ENCODE data around the gene OXA1L.
"Not testable (repeated sequence)": the region's sequence is repeated elsewhere in the genome, so short reads cannot be mapped to it uniquely, and the experiment has no call there.

OXA1L gene

DNA sequence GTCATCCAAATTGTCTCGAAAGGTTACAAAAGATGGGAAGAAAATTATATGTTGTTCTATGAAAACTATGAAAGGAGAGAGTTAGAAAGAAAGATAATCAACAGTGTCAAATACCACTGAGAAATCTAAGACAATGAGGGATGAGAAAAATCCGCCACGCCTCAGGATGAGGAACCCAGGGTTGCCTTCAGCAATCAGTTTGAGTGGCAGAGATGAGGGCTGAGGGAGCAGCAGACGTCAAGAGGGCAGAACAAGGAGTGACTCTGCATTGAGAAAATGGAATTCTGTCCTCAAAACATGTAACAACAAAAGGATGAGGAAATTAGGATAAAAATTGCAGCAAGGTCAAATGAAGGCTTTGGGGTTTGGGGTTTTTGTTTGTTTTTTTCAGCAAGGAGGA, 18.3 kb upstream of the OXA1L start:
- TF ChIP-seq, protein P1, sequence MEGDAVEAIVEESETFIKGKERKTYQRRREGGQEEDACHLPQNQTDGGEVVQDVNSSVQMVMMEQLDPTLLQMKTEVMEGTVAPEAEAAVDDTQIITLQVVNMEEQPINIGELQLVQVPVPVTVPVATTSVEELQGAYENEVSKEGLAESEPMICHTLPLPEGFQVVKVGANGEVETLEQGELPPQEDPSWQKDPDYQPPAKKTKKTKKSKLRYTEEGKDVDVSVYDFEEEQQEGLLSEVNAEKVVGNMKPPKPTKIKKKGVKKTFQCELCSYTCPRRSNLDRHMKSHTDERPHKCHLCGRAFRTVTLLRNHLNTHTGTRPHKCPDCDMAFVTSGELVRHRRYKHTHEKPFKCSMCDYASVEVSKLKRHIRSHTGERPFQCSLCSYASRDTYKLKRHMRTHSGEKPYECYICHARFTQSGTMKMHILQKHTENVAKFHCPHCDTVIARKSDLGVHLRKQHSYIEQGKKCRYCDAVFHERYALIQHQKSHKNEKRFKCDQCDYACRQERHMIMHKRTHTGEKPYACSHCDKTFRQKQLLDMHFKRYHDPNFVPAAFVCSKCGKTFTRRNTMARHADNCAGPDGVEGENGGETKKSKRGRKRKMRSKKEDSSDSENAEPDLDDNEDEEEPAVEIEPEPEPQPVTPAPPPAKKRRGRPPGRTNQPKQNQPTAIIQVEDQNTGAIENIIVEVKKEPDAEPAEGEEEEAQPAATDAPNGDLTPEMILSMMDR (conservative IDR thresholded peaks at IDR 0.05; ENCODE audit: low read depth): no peak
- H3K27ac ChIP-seq: no peak overlapping the region
- ChIA-PET CTCF (interaction anchor here (0.6 kb wide), 1 partner anchor 35 kb away, joined by 3 read pairs; no protein-coding TSS in a partner anchor), POLR2A (ENCODE audit: low non-redundant PET) (no interaction called here)
- no peak for DNase-seq (ENCODE audit: low spot score)

DNA sequence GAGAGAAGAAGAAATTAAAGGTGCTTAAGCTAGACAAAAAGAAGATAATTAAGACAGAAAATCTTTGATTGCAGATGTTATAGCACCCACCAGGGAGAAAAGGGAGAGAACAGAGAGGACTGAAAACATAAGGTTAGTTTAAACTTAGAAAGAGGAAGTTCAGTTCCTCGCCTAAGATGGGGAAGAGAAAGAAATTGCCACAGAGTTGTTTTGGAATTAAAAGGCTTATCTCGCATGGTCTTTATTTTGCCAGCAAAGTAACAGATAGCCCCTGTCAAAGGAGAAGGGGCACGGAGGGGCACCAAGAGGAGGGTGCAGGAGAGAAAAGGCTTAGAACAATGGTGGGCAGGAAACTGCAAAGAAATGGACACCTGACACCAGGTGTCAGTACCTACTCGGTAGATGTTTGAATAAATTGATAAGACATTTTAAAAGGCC, 17.8 kb upstream of the OXA1L start:
- ChIA-PET POLR2A (ENCODE audit: low non-redundant PET) (no interaction called here), CTCF (interaction anchor here (0.7 kb wide), 1 partner anchor 93 kb away, joined by 3 read pairs; no protein-coding TSS in a partner anchor)
- H3K27ac ChIP-seq: no peak overlapping the region
- TF ChIP-seq, protein P1 (conservative IDR thresholded peaks at IDR 0.05; ENCODE audit: low read depth): no peak
- DNase-seq (ENCODE audit: low spot score): no peak

DNA sequence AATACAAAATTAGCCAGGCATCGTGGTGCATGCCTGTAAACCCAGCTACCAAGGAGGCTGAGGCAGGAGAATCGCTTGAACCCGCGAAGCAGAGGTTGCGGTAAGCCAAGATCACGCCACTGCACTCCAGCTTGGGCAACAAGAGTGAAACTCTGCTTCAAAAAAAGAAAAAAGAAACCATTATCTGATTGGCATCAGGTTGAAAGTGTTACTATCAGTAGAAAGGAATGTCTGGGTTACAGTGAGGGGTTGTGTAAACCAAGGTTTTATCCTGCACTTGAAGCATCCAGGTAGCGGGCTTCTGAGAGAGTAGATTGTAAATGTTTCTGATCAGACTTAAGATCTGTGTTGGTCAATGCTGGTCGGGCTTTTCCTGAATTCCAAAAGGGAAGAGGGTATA, 14.1 kb upstream of the OXA1L start:
- POLR2A ChIA-PET (ENCODE audit: low non-redundant PET): no interaction called here
- CTCF ChIA-PET: no interaction called here
- TF ChIP-seq, protein P1 (conservative IDR thresholded peaks at IDR 0.05; ENCODE audit: low read depth): no peak
- H3K27ac ChIP-seq: no peak overlapping the region
- DNase-seq (ENCODE audit: low spot score): no peak

DNA sequence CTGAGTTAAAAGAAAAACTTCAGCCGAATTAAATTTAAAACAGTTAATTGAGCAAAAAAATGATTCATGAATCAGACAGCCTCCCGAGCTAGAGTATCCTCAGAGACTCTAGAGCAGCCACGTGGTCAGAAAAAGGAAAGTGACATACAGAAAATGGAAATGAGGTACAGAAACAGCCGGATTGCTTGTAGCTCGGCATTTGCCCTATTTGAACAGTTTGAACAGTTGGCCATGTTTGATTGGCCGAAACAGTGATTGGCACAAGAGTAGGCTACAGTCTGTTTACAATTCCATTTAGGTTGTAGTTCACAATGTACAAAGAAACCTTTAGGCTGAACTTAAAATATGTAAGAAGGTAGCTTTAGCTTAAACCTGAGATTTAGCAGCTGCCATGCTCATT, 12.9 kb upstream of the OXA1L start:
- ChIA-PET CTCF (no interaction called here), POLR2A (ENCODE audit: low non-redundant PET) (no interaction called here)
- TF ChIP-seq, protein P1 (conservative IDR thresholded peaks at IDR 0.05; ENCODE audit: low read depth): no peak
- no peak for DNase-seq (ENCODE audit: low spot score)
- H3K27ac ChIP-seq: no peak overlapping the region

DNA sequence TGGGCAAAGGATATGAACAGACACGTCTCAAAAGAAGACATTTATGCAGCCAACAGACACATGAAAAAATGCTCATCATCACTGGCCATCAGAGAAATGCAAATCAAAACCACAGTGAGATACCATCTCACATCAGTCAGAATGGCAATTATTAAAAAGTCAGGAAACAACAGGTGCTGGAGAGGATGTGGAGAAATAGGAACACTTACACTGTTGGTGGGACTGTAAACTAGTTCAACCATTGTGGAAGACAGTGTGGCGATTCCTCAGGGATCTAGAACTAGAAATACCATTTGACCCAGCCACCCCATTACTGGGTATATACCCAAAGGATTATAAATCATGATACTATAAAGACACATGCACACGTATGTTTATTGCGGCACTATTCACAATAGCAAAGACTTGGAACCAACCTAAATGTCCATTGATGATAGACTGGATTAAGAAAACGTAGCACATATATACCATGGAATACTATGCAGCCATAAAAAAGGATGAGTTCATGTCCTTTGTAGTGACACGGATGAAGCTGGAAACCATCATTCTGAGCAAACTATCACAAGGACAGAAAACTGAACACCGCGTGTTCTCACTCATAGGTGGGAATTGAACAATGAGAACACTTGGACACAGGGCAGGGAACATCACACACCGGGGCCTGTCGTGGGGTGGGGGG, 8.4 kb upstream of the OXA1L start:
- CTCF ChIA-PET; DNase-seq (ENCODE audit: low spot score); POLR2A ChIA-PET (ENCODE audit: low non-redundant PET); H3K27ac ChIP-seq: not testable (repeated sequence)

DNA sequence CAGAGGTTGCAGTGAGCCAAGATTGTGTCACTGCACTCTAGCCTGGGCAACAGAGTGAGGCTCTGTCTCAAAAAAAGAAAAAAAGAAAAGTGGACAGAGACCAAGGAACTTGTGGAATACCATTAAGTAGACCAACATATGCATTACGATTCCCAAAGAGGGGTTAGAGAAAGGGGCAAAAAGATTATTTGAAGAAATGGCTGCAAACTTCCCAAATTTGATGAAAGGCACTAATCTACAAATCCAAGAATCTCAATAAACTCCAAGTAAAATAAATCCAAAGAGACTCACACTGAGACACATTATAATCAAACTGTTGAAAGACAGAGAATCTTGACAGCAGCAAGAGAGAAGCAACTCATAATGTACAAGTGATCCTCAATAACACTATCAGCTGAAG, 4.8 kb upstream of the OXA1L start:
- CTCF ChIA-PET: interaction anchor here (0.7 kb wide), 1 partner anchor 51 kb away, joined by 3 read pairs; no protein-coding TSS in a partner anchor
- DNase-seq (ENCODE audit: low spot score): no peak
- TF ChIP-seq, protein P1 (conservative IDR thresholded peaks at IDR 0.05; ENCODE audit: low read depth): no peak
- no peak overlapping the region for H3K27ac ChIP-seq
- POLR2A ChIA-PET (ENCODE audit: low non-redundant PET): interaction anchor here (0.7 kb wide), 1 partner anchor 819 kb away, joined by 3 read pairs; no protein-coding TSS in a partner anchor

DNA sequence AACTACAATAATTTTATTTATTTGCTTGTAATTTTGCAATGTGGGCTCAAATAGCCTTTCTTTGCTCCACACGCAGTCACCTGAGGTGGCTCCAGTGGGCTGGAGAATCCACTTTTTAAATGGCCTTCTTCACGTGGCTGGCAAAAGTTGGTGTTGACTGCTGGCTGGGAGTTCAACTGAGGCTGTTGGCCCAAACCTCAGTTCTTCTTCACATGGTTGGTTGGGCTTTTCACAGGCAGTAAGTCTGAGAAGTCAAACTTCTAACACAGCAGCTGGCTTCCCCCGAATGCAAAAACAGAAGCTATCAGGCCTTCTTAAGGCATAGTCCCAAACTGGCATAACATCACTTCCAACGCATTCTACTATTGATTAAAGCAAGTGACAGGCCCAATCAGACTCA, 2.1 kb upstream of the OXA1L start:
- DNase-seq (ENCODE audit: low spot score): no peak
- CTCF ChIA-PET: interaction anchor here (0.7 kb wide), 1 partner anchor 681 kb away, joined by 3 read pairs; no protein-coding TSS in a partner anchor

More for the DNA sequence above, 2.1 kb upstream of the OXA1L start:
- TF ChIP-seq, protein P1 (conservative IDR thresholded peaks at IDR 0.05; ENCODE audit: low read depth): no peak
- POLR2A ChIA-PET (ENCODE audit: low non-redundant PET): no interaction called here
- H3K27ac ChIP-seq: no peak overlapping the region
